H9 (cell line): ENCODE results near the gene KCMF1. TPM values are rescaled to one million over a fixed set of nuclear protein-coding genes. Genes with fewer than 3 reads are reported as not detected.

Source experiments
- DNase-seq: peaks from one replicate; pipeline ENCODE4 v3.0.0-alpha.2; 2017
- H2AFZ ChIP-seq: one replicate; pipeline ENCODE4 v1.6.1; 2013; ENCODE audit warnings: mild to moderate bottlenecking, low read length, control low read depth, moderate library complexity
- H2AK5ac ChIP-seq: 2 replicates; pipeline ENCODE4 v1.6.1; 2013; ENCODE audit warnings: low read length, control low read depth, mixed read lengths; ENCODE audit not compliant: insufficient read length
- H2BK120ac ChIP-seq: one replicate; pipeline ENCODE4 v1.6.1; 2013; ENCODE audit warnings: low read depth, mild to moderate bottlenecking, low read length, control low read depth, inconsistent platforms; ENCODE audit not compliant: poor library complexity, severe bottlenecking
- H2BK12ac ChIP-seq: 2 replicates; pipeline ENCODE4 v1.6.1; 2013; ENCODE audit warnings: low read length, control low read depth, mixed read lengths, low read depth; ENCODE audit not compliant: insufficient read length
- H2BK15ac ChIP-seq: 2 replicates; pipeline ENCODE4 v1.6.1; 2013; ENCODE audit warnings: low read depth, low read length, control low read depth
- H2BK20ac ChIP-seq: one replicate; pipeline ENCODE4 v1.6.1; 2013; ENCODE audit warnings: low read depth, mild to moderate bottlenecking, low read length, control low read depth, inconsistent platforms; ENCODE audit not compliant: poor library complexity, severe bottlenecking
- H2BK5ac ChIP-seq: 2 replicates; pipeline ENCODE4 v1.6.1; 2013; ENCODE audit warnings: low read length, control low read depth, mixed read lengths; ENCODE audit not compliant: insufficient read length
- H3K14ac ChIP-seq: 2 replicates; pipeline ENCODE4 v1.6.1; 2013; ENCODE audit warnings: low read length, control low read depth; ENCODE audit not compliant: insufficient read depth
- H3K18ac ChIP-seq: 2 replicates; pipeline ENCODE4 v1.6.1; 2013; ENCODE audit warnings: low read depth, mild to moderate bottlenecking, mixed read lengths, low read length, control low read depth; ENCODE audit not compliant: insufficient read length
- H3K23ac ChIP-seq: 2 replicates; pipeline ENCODE4 v1.6.1; 2013; ENCODE audit warnings: low read length, control low read depth, mixed read lengths, low read depth; ENCODE audit not compliant: insufficient read length
- H3K23me2 ChIP-seq: 2 replicates; pipeline ENCODE4 v1.6.1; 2013; ENCODE audit warnings: low read depth, mild to moderate bottlenecking, mixed read lengths, low read length, control low read depth; ENCODE audit not compliant: insufficient read length, poor library complexity, severe bottlenecking
- H3K27ac ChIP-seq: 2 replicates; pipeline ENCODE4 v1.5.1; 2013; ENCODE audit warnings: low read length, control low read depth, mixed read lengths, low read depth; ENCODE audit not compliant: insufficient read length
- H3K27me3 ChIP-seq: 2 replicates; pipeline ENCODE4 v1.6.1; 2013; ENCODE audit warnings: low read length, control low read depth, inconsistent platforms; ENCODE audit not compliant: insufficient read depth
- H3K4ac ChIP-seq: 2 replicates; pipeline ENCODE4 v1.6.1; 2013; ENCODE audit warnings: low read depth, mild to moderate bottlenecking, control low read depth, inconsistent platforms, low read length, moderate library complexity
- H3K4me1 ChIP-seq: 2 replicates; pipeline ENCODE4 v1.6.1; 2013; ENCODE audit warnings: low read length, control low read depth, inconsistent platforms; ENCODE audit not compliant: insufficient read depth
- H3K4me2 ChIP-seq: 2 replicates; pipeline ENCODE4 v1.6.1; 2013; ENCODE audit warnings: low read length, control low read depth, mixed read lengths; ENCODE audit not compliant: insufficient read length, insufficient read depth
- H3K56ac ChIP-seq: 2 replicates; pipeline ENCODE4 v1.6.1; 2013; ENCODE audit warnings: low read depth, mild to moderate bottlenecking, mixed read lengths, low read length, control low read depth; ENCODE audit not compliant: insufficient read length
- H3K79me1 ChIP-seq: 2 replicates; pipeline ENCODE4 v1.6.1; 2013; ENCODE audit warnings: low read depth, mild to moderate bottlenecking, moderate library complexity, low read length, control low read depth, inconsistent platforms; ENCODE audit not compliant: insufficient read depth, poor library complexity, severe bottlenecking
- H3K79me2 ChIP-seq: 2 replicates; pipeline ENCODE4 v1.6.1; 2013; ENCODE audit warnings: low read length, control low read depth, inconsistent platforms; ENCODE audit not compliant: insufficient read depth
- H3K9ac ChIP-seq: 2 replicates; pipeline ENCODE4 v1.6.1; 2013; ENCODE audit warnings: low read length, control low read depth, mixed read lengths; ENCODE audit not compliant: insufficient read length; ENCODE audit errors: extremely low read depth
- H3K9me3 ChIP-seq: one replicate; pipeline ENCODE4 v1.6.1; 2013; ENCODE audit warnings: low read depth, low read length, inconsistent platforms; ENCODE audit not compliant: control insufficient read depth
- H3T11ph ChIP-seq: one replicate; pipeline ENCODE4 v1.6.1; 2013; ENCODE audit warnings: mild to moderate bottlenecking, low read length, control low read depth, inconsistent platforms
- H4K20me1 ChIP-seq: one replicate; pipeline ENCODE4 v1.6.1; 2013; ENCODE audit not compliant: control insufficient read depth, insufficient read length, insufficient read depth
- H4K5ac ChIP-seq: 2 replicates; pipeline ENCODE4 v1.6.1; 2013; ENCODE audit warnings: low read depth, mild to moderate bottlenecking, mixed read lengths, low read length, control low read depth; ENCODE audit not compliant: insufficient read length
- H4K8ac ChIP-seq: replicated peaks from 2 replicates; pipeline ENCODE4 v1.6.1; 2013; ENCODE audit warnings: low read length, control low read depth, mixed read lengths, low read depth; ENCODE audit not compliant: insufficient read length
- H4K91ac ChIP-seq: 2 replicates; pipeline ENCODE4 v1.6.1; 2013; ENCODE audit warnings: low read depth, mild to moderate bottlenecking, moderate library complexity, mixed read lengths, low read length, control low read depth; ENCODE audit not compliant: insufficient read length
- H3K27ac Mint-ChIP-seq, 3 experiments: 2 replicates in 2 of 3; 3 replicates in 1 of 3; pipeline ENCODE4 v1.8.0; 2020 to 2021; ENCODE audit warnings: mixed read lengths in 3 of 3, mild to moderate bottlenecking in 1 of 3, moderate library complexity in 1 of 3
- H3K27me3 Mint-ChIP-seq: 2 replicates; pipeline ENCODE4 v1.8.0; 2021; ENCODE audit warnings: low read depth, mild to moderate bottlenecking, moderate library complexity, mixed read lengths
- H3K36me3 Mint-ChIP-seq, 3 experiments: 2 replicates in 2 of 3; 3 replicates in 1 of 3; pipeline ENCODE4 v1.8.0; 2020 to 2021; ENCODE audit warnings: low read depth in 3 of 3, mixed read lengths in 3 of 3; ENCODE audit not compliant: insufficient read depth in 1 of 3
- H3K4me1 Mint-ChIP-seq, 2 experiments: 2 replicates each; pipeline ENCODE4 v1.8.0; 2020; ENCODE audit warnings: mixed read lengths in 2 of 2
- H3K4me3 Mint-ChIP-seq, 2 experiments: 2 replicates in 1 of 2; 3 replicates in 1 of 2; pipeline ENCODE4 v1.8.0; 2020 to 2021; ENCODE audit warnings: mild to moderate bottlenecking in 2 of 2, mixed read lengths in 2 of 2, moderate library complexity in 1 of 2
- H3K9me3 Mint-ChIP-seq, 2 experiments: 2 replicates in 1 of 2; 3 replicates in 1 of 2; pipeline ENCODE4 v1.8.0; 2020; ENCODE audit warnings: mild to moderate bottlenecking in 2 of 2, mixed read lengths in 2 of 2, moderate library complexity in 1 of 2
- WGBS: extraction: QIAGEN DNeasy Blood & Tissue Kit; methylation state at CpG from one replicate; pipeline ENCODE4 v1.1.7; 2013; ENCODE audit warnings: missing lambda C conversion rate, low lambda C conversion rate, mixed read lengths; ENCODE audit not compliant: insufficient read length; ENCODE audit errors: extremely low coverage; 5-methylcytosine and 5-hydroxymethylcytosine counted together
- total RNA-seq: library from RNA; stranded (reverse); gene quantifications from 2 replicates; pipeline ENCODE4 v1.2.1, GENCODE V29; 2021
- TF ChIP-seq, protein P1 (sequence below): fragments of 200-600 bp; sonication (generic); conservative IDR thresholded peaks from 3 replicates; pipeline ENCODE4 v1.8.0; 2021; ENCODE audit warnings: antibody characterized with exemption, mild to moderate bottlenecking

KCMF1 gene
- total RNA-seq, 1 experiment from 2014 or later, result 113 TPM

- Mint-ChIP-seq H3K27ac (no peak overlapping the region), H3K9me3 (no peaks in the 10 kb centered on the region), H3K36me3 (no peaks in the 10 kb centered on the region), H3K27me3 (no peaks in the 10 kb centered on the region; the same call in 1 of the 2 replicates), H3K4me3 (no peak overlapping the region), H3K4me1 (peaks cover 31 to 41% of the 10 kb centered on the region in 2 experiments)
- no peak overlapping the region for H3K4me2 ChIP-seq
- H3K9me3 ChIP-seq, result no peaks in the 10 kb centered on the region
- H2BK20ac ChIP-seq, result no peak overlapping the region
- H4K8ac ChIP-seq, result no peak overlapping the region
- H2AK5ac ChIP-seq, result no peak overlapping the region
- H4K5ac ChIP-seq, result no peak overlapping the region
- WGBS, result no CpG with 5 or more reads among the region's 4 CpGs
- no peaks in the 10 kb centered on the region for H4K20me1 ChIP-seq
- H3K56ac ChIP-seq, result no peak overlapping the region
- no peak overlapping the region for H3K23ac ChIP-seq
- H3K4ac ChIP-seq, result no peak overlapping the region
- H2AFZ ChIP-seq, result no peak overlapping the region
- no peaks in the 10 kb centered on the region for H3K23me2 ChIP-seq
- H3T11ph ChIP-seq, result no peak overlapping the region
- H3K4me1 ChIP-seq, result peaks cover 7% of the 10 kb centered on the region; the same call in 1 of the 2 replicates
- no peak overlapping the region for H3K9ac ChIP-seq
- no peak overlapping the region for H2BK12ac ChIP-seq
- no peak overlapping the region for H3K27ac ChIP-seq
- H2BK5ac ChIP-seq, result no peak overlapping the region
- no peak overlapping the region for H2BK120ac ChIP-seq
- H4K91ac ChIP-seq, result no peak overlapping the region
- no peak overlapping the region for H3K18ac ChIP-seq
- no peak for DNase-seq
- TF ChIP-seq, protein P1, sequence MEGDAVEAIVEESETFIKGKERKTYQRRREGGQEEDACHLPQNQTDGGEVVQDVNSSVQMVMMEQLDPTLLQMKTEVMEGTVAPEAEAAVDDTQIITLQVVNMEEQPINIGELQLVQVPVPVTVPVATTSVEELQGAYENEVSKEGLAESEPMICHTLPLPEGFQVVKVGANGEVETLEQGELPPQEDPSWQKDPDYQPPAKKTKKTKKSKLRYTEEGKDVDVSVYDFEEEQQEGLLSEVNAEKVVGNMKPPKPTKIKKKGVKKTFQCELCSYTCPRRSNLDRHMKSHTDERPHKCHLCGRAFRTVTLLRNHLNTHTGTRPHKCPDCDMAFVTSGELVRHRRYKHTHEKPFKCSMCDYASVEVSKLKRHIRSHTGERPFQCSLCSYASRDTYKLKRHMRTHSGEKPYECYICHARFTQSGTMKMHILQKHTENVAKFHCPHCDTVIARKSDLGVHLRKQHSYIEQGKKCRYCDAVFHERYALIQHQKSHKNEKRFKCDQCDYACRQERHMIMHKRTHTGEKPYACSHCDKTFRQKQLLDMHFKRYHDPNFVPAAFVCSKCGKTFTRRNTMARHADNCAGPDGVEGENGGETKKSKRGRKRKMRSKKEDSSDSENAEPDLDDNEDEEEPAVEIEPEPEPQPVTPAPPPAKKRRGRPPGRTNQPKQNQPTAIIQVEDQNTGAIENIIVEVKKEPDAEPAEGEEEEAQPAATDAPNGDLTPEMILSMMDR, result no peak
- no peaks in the 10 kb centered on the region for H3K79me1 ChIP-seq
- no peak overlapping the region for H3K14ac ChIP-seq
- no peaks in the 10 kb centered on the region for H3K27me3 ChIP-seq
- H3K79me2 ChIP-seq, result no peaks in the 10 kb centered on the region
- no peak overlapping the region for H2BK15ac ChIP-seq
Observed at GRCh38 chr2:84942964-84943421, 28.0 kb upstream of the KCMF1 start.
